SK-N-SH (cell line): ENCODE measurements around the gene GAB4. TPM values are rescaled to one million over a fixed set of nuclear protein-coding genes. Genes with fewer than 3 reads are reported as not detected.

ENCODE experiments used
- CTCF ChIA-PET: fragments of 300-600, 350-600 bp; formaldehyde crosslinking; extraction: SDS; loops from one replicate; lab custom pipeline; 2021; lab: Yijun Ruan, JAX
- POLR2A ChIA-PET: fragments of 350-600 bp; sonication (Branson Sonifier 250); formaldehyde crosslinking; extraction: SDS; loops from one replicate; lab custom pipeline; 2020; ENCODE audit warnings: antibody characterized with exemption, inconsistent platforms; lab: Yijun Ruan, JAX
- DNase-seq: peaks from one replicate; pipeline ENCODE4 v3.0.0; 2012
- H2AFZ ChIP-seq: fragments of 200-600 bp; sonication (generic); 2 replicates; pipeline ENCODE4 v1.8.1; 2016; ENCODE audit warnings: antibody characterized with exemption, mild to moderate bottlenecking, low read depth
- H3F3A ChIP-seq: fragments of 200-600 bp; sonication (generic); replicated peaks from 2 replicates; pipeline ENCODE3; 2016; ENCODE audit warnings: antibody characterized with exemption, mild to moderate bottlenecking; ENCODE audit not compliant: insufficient read depth
- H3K27ac ChIP-seq, 2 experiments: fragments of 200-500 bp in 1 of 2; fragments of 200-600 bp in 1 of 2; sonication (Bioruptor generic) in 1 of 2; sonication (generic), shearing (Covaris generic) in 1 of 2; 2 replicates each; pipeline versions ENCODE4 v1.5.1 to v1.6.1; 2014 to 2016; ENCODE audit warnings: low read depth in 2 of 2, inconsistent platforms in 1 of 2, low read length in 1 of 2, mild to moderate bottlenecking in 1 of 2, mixed read lengths in 1 of 2
- H3K27me3 ChIP-seq: fragments of 200-600 bp; sonication (generic), shearing (Covaris generic); 2 replicates; pipeline ENCODE4 v1.6.1; 2016; ENCODE audit warnings: mixed run types; ENCODE audit not compliant: insufficient read depth
- H3K36me3 ChIP-seq, 2 experiments: fragments of 200-500 bp in 1 of 2; fragments of 200-600 bp in 1 of 2; sonication (Bioruptor generic) in 1 of 2; sonication (generic) in 1 of 2; replicated peaks in 1 of 2; 2 replicates each; pipeline versions ENCODE3 to v1.5.1; 2014 to 2016; ENCODE audit warnings: low read length in 1 of 2, mild to moderate bottlenecking in 1 of 2; ENCODE audit not compliant: insufficient read depth in 2 of 2, control insufficient read depth in 1 of 2
- H3K4me1 ChIP-seq, 2 experiments: fragments of 200-500 bp in 1 of 2; fragments of 200-600 bp in 1 of 2; sonication (Bioruptor generic) in 1 of 2; sonication (generic), shearing (Covaris generic) in 1 of 2; 2 replicates each; pipeline versions ENCODE4 v1.5.1 to v1.6.1; 2014 to 2016; ENCODE audit warnings: low read depth in 1 of 2, low read length in 1 of 2, mixed run types in 1 of 2; ENCODE audit not compliant: insufficient read depth in 2 of 2, control insufficient read depth in 1 of 2
- H3K4me2 ChIP-seq: fragments of 200-600 bp; sonication (generic), shearing (Covaris generic); 2 replicates; pipeline ENCODE4 v1.6.1; 2017; ENCODE audit warnings: mixed run types
- H3K4me3 ChIP-seq, 2 experiments: fragments of 200-500 bp in 1 of 2; fragments of 200-600 bp in 1 of 2; sonication (Bioruptor generic) in 1 of 2; sonication (generic), shearing (Covaris generic) in 1 of 2; 2 replicates each; pipeline versions ENCODE4 v1.5.1 to v1.8.1; 2014 to 2016; ENCODE audit warnings: low read depth in 2 of 2, inconsistent platforms in 1 of 2, low read length in 1 of 2, mild to moderate bottlenecking in 1 of 2, mixed read lengths in 1 of 2, moderate library complexity in 1 of 2
- H3K79me2 ChIP-seq: fragments of 200-600 bp; sonication (generic); 2 replicates; pipeline ENCODE4 v1.8.1; 2017; ENCODE audit warnings: mild to moderate bottlenecking; ENCODE audit not compliant: insufficient read depth
- H3K9ac ChIP-seq: fragments of 200-600 bp; sonication (generic); 2 replicates; pipeline ENCODE4 v1.6.1; 2017; ENCODE audit warnings: mixed run types
- H3K9me2 ChIP-seq: fragments of 200-600 bp; sonication (generic); 2 replicates; pipeline ENCODE4 v1.6.1; 2017; ENCODE audit warnings: mixed run types
- H3K9me3 ChIP-seq: fragments of 200-600 bp; sonication (generic); 2 replicates; pipeline ENCODE4 v1.6.1; 2017; ENCODE audit warnings: mixed run types, mild to moderate bottlenecking, moderate library complexity
- H4K20me1 ChIP-seq: fragments of 200-600 bp; sonication (generic); 2 replicates; pipeline ENCODE4 v1.6.1; 2017; ENCODE audit warnings: mild to moderate bottlenecking, mixed run types; ENCODE audit not compliant: insufficient read depth
- CHD2 ChIP-seq: fragments of 150-350 bp; IDR thresholded peaks from 2 replicates; pipeline ENCODE4 v1.6.1; 2018; ENCODE audit warnings: low read length; ENCODE audit not compliant: partially characterized antibody
- CTCF ChIP-seq: fragments of 200-600 bp; sonication (generic); IDR thresholded peaks from 2 replicates; pipeline ENCODE4 v1.6.1; 2017; ENCODE audit warnings: antibody characterized with exemption, mild to moderate bottlenecking, moderate library complexity
- ELF1 ChIP-seq: IDR thresholded peaks from 2 replicates; pipeline ENCODE4 v1.4.0; 2012
- EP300 ChIP-seq, 2 experiments: IDR thresholded peaks; 2 replicates each; pipeline versions ENCODE4 v1.4.0 to v1.6.1; 2012; ENCODE audit warnings: borderline replicate concordance in 1 of 2, low read depth in 1 of 2, low read length in 1 of 2
- EZH2phosphoT487 ChIP-seq: fragments of 200-600 bp; sonication (generic); IDR thresholded peaks from 2 replicates; pipeline ENCODE4 v1.6.1; 2017; ENCODE audit warnings: low read depth, mixed run types, mild to moderate bottlenecking, antibody characterized with exemption, moderate library complexity, borderline replicate concordance
- FOSL2 ChIP-seq: IDR thresholded peaks from 2 replicates; pipeline ENCODE4 v1.4.0; 2012; ENCODE audit warnings: low read depth, mild to moderate bottlenecking, moderate library complexity, borderline replicate concordance
- FOXJ3 ChIP-seq: sonication (generic); formaldehyde crosslinking; IDR thresholded peaks from 2 replicates; pipeline ENCODE4 v1.5.1; 2020; ENCODE audit warnings: mild to moderate bottlenecking, missing genetic modification reagents
- GABPA ChIP-seq: IDR thresholded peaks from 2 replicates; pipeline ENCODE4 v1.4.0; 2012; ENCODE audit warnings: low read depth, mild to moderate bottlenecking
- MAX ChIP-seq: IDR thresholded peaks from 2 replicates; pipeline ENCODE4 v1.4.0; 2012; ENCODE audit warnings: low read depth
- MEF2A ChIP-seq: IDR thresholded peaks from 2 replicates; pipeline ENCODE4 v1.4.0; 2012; ENCODE audit warnings: low read depth, borderline replicate concordance
- MXI1 ChIP-seq: IDR thresholded peaks from 2 replicates; pipeline ENCODE4 v1.6.1; 2012; ENCODE audit warnings: mild to moderate bottlenecking, low read depth, low read length, improper control_type of control experiment
- NFIC ChIP-seq: IDR thresholded peaks from 2 replicates; pipeline ENCODE4 v1.4.0; 2012; ENCODE audit warnings: borderline replicate concordance
- POLR2AphosphoS5 ChIP-seq: IDR thresholded peaks from 2 replicates; pipeline ENCODE4 v1.6.1; 2012; ENCODE audit warnings: low read depth, low read length
- RAD21 ChIP-seq: IDR thresholded peaks from 2 replicates; pipeline ENCODE4 v1.6.1; 2012; ENCODE audit warnings: mild to moderate bottlenecking, low read length
- RCOR1 ChIP-seq: fragments of 150-350 bp; IDR thresholded peaks from 2 replicates; pipeline ENCODE4 v1.6.1; 2017; ENCODE audit warnings: antibody characterized with exemption, low read length
- RXRA ChIP-seq: IDR thresholded peaks from 2 replicates; pipeline ENCODE4 v1.4.0; 2012; ENCODE audit warnings: low read depth, mild to moderate bottlenecking, borderline replicate concordance
- SMC3 ChIP-seq: IDR thresholded peaks from 2 replicates; pipeline ENCODE4 v1.6.1; 2012; ENCODE audit warnings: low read depth, low read length, improper control_type of control experiment
- TCF12 ChIP-seq: IDR thresholded peaks from 2 replicates; pipeline ENCODE4 v1.4.0; 2012
- TEAD4 ChIP-seq: IDR thresholded peaks from 2 replicates; pipeline ENCODE4 v1.4.0; 2012; ENCODE audit warnings: mild to moderate bottlenecking, borderline replicate concordance; ENCODE audit not compliant: insufficient read depth
- USF1 ChIP-seq: IDR thresholded peaks from 2 replicates; pipeline ENCODE4 v1.4.0; 2012; ENCODE audit warnings: low read depth, borderline replicate concordance
- YY1 ChIP-seq: IDR thresholded peaks from 2 replicates; pipeline ENCODE4 v1.4.0; 2012; ENCODE audit warnings: low read depth, mild to moderate bottlenecking
- WGBS: methylation state at CpG from one replicate; pipeline ENCODE4 v1.1.6; 2017; ENCODE audit warnings: low lambda C conversion rate; 5-methylcytosine and 5-hydroxymethylcytosine counted together
- polyA plus RNA-seq, 3 experiments: library from polyadenylated mRNA; depleted of rRNA; stranded (reverse); fragments of >200 nt; gene quantifications; 2 replicates each; pipeline ENCODE4 v1.2.3, GENCODE V29; 2012

GAB4 gene
- polyA plus RNA-seq, 1 of the 3 experiments (the other 2 are of a cell fraction), result not detected

DNA sequence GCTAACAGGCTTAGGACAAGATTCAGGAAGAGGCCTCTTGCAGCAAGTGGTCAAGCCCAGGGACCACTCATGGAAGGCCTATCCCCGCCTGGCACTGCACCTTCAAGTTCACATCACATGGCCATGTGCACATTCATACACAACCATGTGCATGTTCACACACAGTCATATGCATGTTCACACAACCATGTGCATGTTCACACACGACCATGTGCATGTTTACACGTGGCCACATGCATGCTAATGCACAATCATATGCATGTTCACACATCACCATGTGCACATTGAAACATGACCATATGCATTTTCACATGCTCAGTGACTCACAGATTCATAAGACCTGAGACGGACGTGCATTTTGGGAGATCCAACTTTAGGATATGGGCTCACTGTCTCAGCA is 48.0 kb upstream of the GAB4 start:
- H3K9me2 ChIP-seq, result no peaks in the 10 kb centered on the region
- H3K36me3 ChIP-seq, result no peaks in the 10 kb centered on the region
- no peak overlapping the region for H2AFZ ChIP-seq
- H3K4me2 ChIP-seq, result no peak overlapping the region
- TF ChIP-seq FOSL2 (no peak), ELF1 (no peak), MAX (no peak), MEF2A (no peak), GABPA (no peak), TEAD4 (no peak), EP300 (IDR thresholded peaks at IDR 0.05; ENCODE audit: borderline replicate concordance in 1 of 2, low read depth in 1 of 2, low read length in 1 of 2) (no peak), RXRA (no peak), RAD21 (no peak), NFIC (no peak), USF1 (no peak), MXI1 (no peak), EZH2phosphoT487 (no peak), SMC3 (no peak), CTCF (no peak)
- H3K27me3 ChIP-seq, result peaks cover 11% of the 10 kb centered on the region; the same call in 1 of the 2 replicates
- WGBS, result 16% methylated on average over 4 of the region's 5 CpGs
- no peaks in the 10 kb centered on the region for H3K79me2 ChIP-seq
- no peak overlapping the region for H3K9ac ChIP-seq
- H3K4me1 ChIP-seq, result no peaks in the 10 kb centered on the region
- no peaks in the 10 kb centered on the region for H4K20me1 ChIP-seq
- H3K9me3 ChIP-seq, result no peaks in the 10 kb centered on the region
- H3F3A ChIP-seq, result no peaks in the 10 kb centered on the region
- ChIA-PET CTCF (interaction anchor here (2.9 kb wide), 1 partner anchor 17 kb away, joined by 18 read pairs; no protein-coding TSS in a partner anchor), POLR2A (no interaction called here)
- H3K4me3 ChIP-seq, result no peak overlapping the region
- H3K27ac ChIP-seq, result no peak overlapping the region
- DNase-seq, result no peak

DNA sequence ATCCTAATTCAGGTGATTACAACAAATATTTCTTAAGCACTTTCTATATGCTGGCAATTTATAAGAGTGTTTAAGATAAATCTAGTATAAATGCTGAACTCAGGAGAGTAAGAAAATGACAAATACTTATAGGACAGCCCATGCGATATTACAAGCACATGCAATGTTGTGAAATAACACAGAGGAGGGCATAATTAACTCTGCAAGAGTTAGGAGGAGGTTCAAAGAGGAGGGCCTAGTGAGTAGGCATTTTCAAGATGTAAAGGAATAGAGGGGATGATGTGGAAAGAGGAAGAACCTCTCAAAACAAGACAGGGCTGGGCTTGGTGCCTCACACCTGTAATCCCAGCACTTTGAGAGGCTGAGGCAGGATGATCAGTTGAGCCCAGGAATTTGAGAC is 39.6 kb upstream of the GAB4 start:
- Histone ChIP-seq H3K27me3 (peaks cover 5% of the 10 kb centered on the region; the same call in 1 of the 2 replicates), H3K4me3 (no peak overlapping the region), H3K36me3 (no peaks in the 10 kb centered on the region), H3K27ac (no peak overlapping the region), H4K20me1 (no peaks in the 10 kb centered on the region), H2AFZ (no peak overlapping the region), H3K9me2 (no peaks in the 10 kb centered on the region), H3K79me2 (no peaks in the 10 kb centered on the region), H3K9me3 (no peaks in the 10 kb centered on the region), H3F3A (no peaks in the 10 kb centered on the region), H3K4me1 (no peaks in the 10 kb centered on the region), H3K9ac (no peak overlapping the region), H3K4me2 (no peak overlapping the region)
- WGBS, result 16% methylated on average over 1 of the region's 1 CpG
- POLR2A ChIA-PET, result no interaction called here
- TF ChIP-seq MEF2A, result no peak
- no peak for TF ChIP-seq NFIC
- no peak for TF ChIP-seq SMC3
- no peak for TF ChIP-seq GABPA
- no peak for TF ChIP-seq FOXJ3 (CRISPR knock-in tag)
- no peak for TF ChIP-seq FOSL2
- no peak for TF ChIP-seq YY1
- no peak for TF ChIP-seq POLR2AphosphoS5
- no peak for TF ChIP-seq RCOR1
- no peak for TF ChIP-seq RXRA
- TF ChIP-seq RAD21, result no peak
- TF ChIP-seq TCF12, result no peak
- TF ChIP-seq CTCF, result no peak
- TF ChIP-seq USF1, result no peak
- no peak for TF ChIP-seq TEAD4
- no peak for TF ChIP-seq CHD2
- no peak for DNase-seq
- CTCF ChIA-PET, result interaction anchor here (2.6 kb wide), 1 partner anchor 11 kb away, joined by 12 read pairs; no protein-coding TSS in a partner anchor
